Naive B cell (primary cell): ENCODE results near the gene PTPRT. TPM values are rescaled to one million over a fixed set of nuclear protein-coding genes. Genes with fewer than 3 reads are reported as not detected.

ENCODE experiments used
- ATAC-seq, 2 donors: fragments of 150-1000 bp; cut with Tn5 transposase; 2 replicates each; pipeline ENCODE4 v1.10.0; 2021; ENCODE audit warnings: low read depth in 2 of 2, mild to moderate bottlenecking in 2 of 2, moderate library complexity in 2 of 2
- DNase-seq: peaks from one replicate; pipeline ENCODE4 v3.0.0; 2022
- H3K27ac Mint-ChIP-seq, 6 donors: one replicate each; pipeline ENCODE4 v1.8.0; 2020 to 2022; ENCODE audit warnings: mild to moderate bottlenecking in 6 of 6, mixed read lengths in 6 of 6, moderate library complexity in 5 of 6, inconsistent platforms in 2 of 6
- H3K27me3 Mint-ChIP-seq, 3 donors: one replicate each; pipeline ENCODE4 v1.8.0; 2021 to 2022; ENCODE audit warnings: mixed read lengths in 3 of 3, mild to moderate bottlenecking in 1 of 3
- H3K36me3 Mint-ChIP-seq, 2 donors: one replicate each; pipeline ENCODE4 v1.8.0; 2020 to 2022; ENCODE audit warnings: mixed read lengths in 2 of 2, inconsistent platforms in 1 of 2, mild to moderate bottlenecking in 1 of 2
- H3K4me1 Mint-ChIP-seq, 3 donors: one replicate each; pipeline ENCODE4 v1.8.0; 2020 to 2022; ENCODE audit warnings: mixed read lengths in 3 of 3, inconsistent platforms in 1 of 3, mild to moderate bottlenecking in 1 of 3, moderate library complexity in 1 of 3
- H3K4me3 Mint-ChIP-seq, 8 donors: one replicate each; pipeline ENCODE4 v1.8.0; 2020 to 2022; ENCODE audit warnings: mild to moderate bottlenecking in 8 of 8, mixed read lengths in 8 of 8, moderate library complexity in 8 of 8, inconsistent platforms in 2 of 8
- H3K9me3 Mint-ChIP-seq, 7 donors: one replicate each; pipeline ENCODE4 v1.8.0; 2020 to 2022; ENCODE audit warnings: mixed read lengths in 7 of 7, mild to moderate bottlenecking in 5 of 7, inconsistent platforms in 2 of 7, moderate library complexity in 1 of 7
- polyA plus RNA-seq, 6 donors: library from polyadenylated mRNA; unstranded; fragments of 300-500 nt; fragmentation: Illumina TruSeq; gene quantifications; one replicate each; pipeline ENCODE4 v1.2.3, GENCODE V29; 2021; ENCODE audit warnings: low read depth in 6 of 6

The PTPRT gene
- polyA plus RNA-seq, 6 donors from 2014 or later, result not detected

DNA sequence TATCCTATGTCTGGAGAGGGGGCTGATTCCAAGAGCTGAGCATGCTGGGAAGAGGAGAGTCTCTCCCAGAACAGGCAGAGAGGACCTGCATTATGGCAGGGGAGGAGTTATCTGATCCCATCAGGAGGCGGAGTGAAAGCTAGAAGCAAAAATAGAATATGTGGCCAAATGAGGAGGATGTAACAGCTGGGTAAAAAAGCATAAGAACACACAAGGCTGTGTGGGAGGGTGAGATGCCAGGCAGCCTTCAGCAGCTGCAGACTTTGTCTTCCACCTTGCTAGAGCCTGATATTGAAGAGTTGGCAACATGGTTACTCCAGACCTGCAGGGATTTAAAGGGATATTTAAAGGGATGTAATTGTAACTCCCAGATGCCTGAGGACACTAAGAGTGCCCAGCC, 167.1 kb downstream of the PTPRT start:
- peaks cover 0 to 2% (median 1%) of the 10 kb centered on the region in 3 donors for H3K27me3 Mint-ChIP-seq
- DNase-seq (no peak), ATAC-seq (no peak)
- H3K9me3 Mint-ChIP-seq, result peaks cover 0 to 6% (median 0%) of the 10 kb centered on the region in 7 donors
- no peak overlapping the region for H3K4me3 Mint-ChIP-seq
- no peaks in the 10 kb centered on the region for H3K4me1 Mint-ChIP-seq
- H3K27ac Mint-ChIP-seq, result no peak overlapping the region
- H3K36me3 Mint-ChIP-seq, result no peaks in the 10 kb centered on the region

DNA sequence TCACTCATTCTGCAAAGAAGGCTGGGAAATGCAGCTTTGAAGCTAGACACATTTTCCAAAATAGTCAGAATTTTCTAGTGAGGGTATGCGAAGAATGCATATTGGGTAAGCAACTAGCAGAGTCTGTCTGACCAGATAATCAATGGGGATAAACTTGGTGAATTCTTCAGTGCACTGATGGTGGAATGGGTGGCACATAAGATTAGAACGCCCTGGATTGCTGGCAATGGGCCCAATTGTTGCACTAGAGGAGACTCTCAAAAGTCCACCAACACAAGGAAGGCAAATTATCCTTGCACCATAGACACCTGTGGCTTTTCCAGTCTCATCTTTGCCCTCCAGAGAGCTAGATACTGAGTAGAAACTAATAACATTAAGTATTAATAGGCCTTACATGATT, 167.6 kb downstream of the PTPRT start:
- Mint-ChIP-seq H3K27ac (no peak overlapping the region), H3K36me3 (no peaks in the 10 kb centered on the region), H3K4me3 (peak overlapping the region in 1 of 8 donors; percentile 42), H3K4me1 (no peaks in the 10 kb centered on the region), H3K9me3 (peaks cover 0 to 6% (median 0%) of the 10 kb centered on the region in 7 donors), H3K27me3 (peaks cover 3 to 7% (median 5%) of the 10 kb centered on the region in 3 donors)
- no peak for DNase-seq
- ATAC-seq, result no peak

DNA sequence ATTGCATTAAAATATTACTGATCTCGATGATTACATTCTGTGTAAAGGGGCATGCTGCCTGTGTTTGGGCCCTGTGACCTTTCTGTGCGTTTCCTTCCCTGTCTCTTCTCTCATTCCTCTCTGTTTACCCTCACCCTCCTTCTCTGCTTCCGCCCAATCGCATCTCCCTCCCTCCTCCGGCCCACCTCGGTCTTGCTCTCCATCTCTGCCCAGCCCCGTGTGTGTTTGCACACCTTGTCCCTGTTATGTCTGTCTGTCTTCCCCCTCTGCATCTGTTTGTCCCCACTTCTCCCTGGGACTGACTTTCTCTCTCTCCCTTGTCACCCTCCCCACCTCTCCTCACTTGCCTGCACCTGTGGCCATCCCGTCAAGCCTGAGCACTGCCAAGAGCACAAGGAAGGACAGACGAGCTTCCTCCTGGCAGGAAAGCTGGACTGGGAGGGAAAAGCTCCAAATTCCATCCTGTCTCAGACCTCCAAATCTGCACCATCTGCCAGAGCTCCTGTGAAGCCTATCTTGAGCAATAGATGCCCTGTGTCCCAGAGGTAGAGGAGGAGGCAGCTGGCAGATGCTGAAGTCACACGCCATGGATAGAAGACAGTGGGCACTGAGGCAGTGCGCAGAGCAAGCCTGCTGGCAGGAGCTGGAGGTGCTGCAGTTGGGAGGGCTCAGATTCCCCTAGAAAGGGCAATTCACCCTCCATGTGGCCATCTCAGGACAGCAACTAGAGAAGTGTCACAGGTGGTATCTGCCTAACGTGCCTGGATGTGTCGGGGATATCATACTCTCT, 172.3 kb downstream of the PTPRT start:
- H3K9me3 Mint-ChIP-seq, result peaks cover 0 to 5% (median 1%) of the 10 kb centered on the region in 7 donors
- no peaks in the 10 kb centered on the region for H3K4me1 Mint-ChIP-seq
- DNase-seq (no peak), ATAC-seq (no peak)
- H3K27ac Mint-ChIP-seq, result no peak overlapping the region
- no peaks in the 10 kb centered on the region for H3K36me3 Mint-ChIP-seq
- H3K4me3 Mint-ChIP-seq, result no peak overlapping the region
- H3K27me3 Mint-ChIP-seq, result peaks cover 4 to 19% (median 5%) of the 10 kb centered on the region in 3 donors

DNA sequence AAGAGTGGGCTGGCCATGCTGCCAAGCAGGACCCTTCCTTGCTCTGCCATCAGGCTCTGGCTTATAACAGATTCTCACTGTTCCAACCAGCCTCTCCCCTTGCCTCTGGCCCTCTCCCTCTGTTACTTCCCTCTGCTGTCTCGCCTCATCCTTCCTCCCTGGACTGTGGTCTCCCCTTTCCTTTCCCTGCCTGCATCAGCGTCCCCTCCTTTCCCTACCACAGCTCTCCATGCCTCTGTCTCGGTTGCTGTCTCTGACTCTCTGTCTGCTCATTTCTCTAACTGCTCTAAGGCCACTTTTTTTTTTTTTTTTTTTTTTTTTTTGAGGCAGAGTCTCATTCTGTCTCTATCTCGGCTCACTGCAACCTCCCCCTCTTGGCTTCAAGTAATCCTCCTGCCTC, 173.4 kb downstream of the PTPRT start:
- ATAC-seq (no peak), DNase-seq (no peak)
- Mint-ChIP-seq H3K27ac (peak overlapping the region in 2 of 6 donors; percentile 61 to 89), H3K9me3 (peaks cover 0 to 5% (median 1%) of the 10 kb centered on the region in 7 donors), H3K27me3 (peaks cover 4 to 19% (median 5%) of the 10 kb centered on the region in 3 donors), H3K4me3 (no peak overlapping the region), H3K4me1 (no peaks in the 10 kb centered on the region), H3K36me3 (no peaks in the 10 kb centered on the region)

DNA sequence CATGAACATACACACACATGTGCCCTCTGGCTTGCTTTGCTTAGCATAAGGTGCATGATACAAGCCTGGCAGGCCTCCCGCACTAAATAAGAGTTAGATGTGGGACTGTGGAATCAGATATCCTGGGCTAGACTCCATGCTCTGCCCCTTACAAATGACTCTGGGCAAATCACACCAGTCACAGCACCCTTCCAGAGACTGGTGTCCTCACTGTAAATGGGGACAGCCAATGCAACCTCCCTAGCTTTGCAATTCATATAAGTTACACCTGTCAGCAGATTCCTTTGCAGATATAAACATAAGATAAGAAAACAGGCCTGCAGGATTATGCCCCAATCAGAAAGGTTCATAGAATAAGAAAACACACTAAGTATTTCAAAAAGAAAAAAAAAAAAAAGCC, 174.1 kb downstream of the PTPRT start:
- DNase-seq, result no peak
- peaks cover 4 to 19% (median 5%) of the 10 kb centered on the region in 3 donors for H3K27me3 Mint-ChIP-seq

DNA sequence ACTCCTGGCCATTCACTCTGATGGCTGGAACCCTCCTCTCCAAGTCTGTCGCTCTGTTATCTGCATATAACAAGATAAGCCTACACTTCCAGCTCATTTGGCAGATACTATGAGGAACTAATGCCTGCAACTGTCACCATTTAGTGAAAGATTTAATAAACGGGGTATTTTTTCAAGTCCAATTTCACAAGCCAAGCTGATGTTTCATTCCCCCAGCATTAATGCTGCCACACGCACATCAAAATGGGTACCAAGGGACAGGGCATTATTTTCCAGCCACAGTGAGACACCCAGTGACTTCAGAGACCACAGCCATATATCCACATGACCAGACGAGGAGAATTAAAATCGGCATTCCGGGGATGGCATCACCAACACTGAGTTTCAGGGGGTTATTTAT, 175.5 kb downstream of the PTPRT start:
- no peaks in the 10 kb centered on the region for H3K4me1 Mint-ChIP-seq
- peaks cover 0 to 14% (median 3%) of the 10 kb centered on the region in 7 donors for H3K9me3 Mint-ChIP-seq
- DNase-seq (no peak), ATAC-seq (no peak)
- no peaks in the 10 kb centered on the region for H3K36me3 Mint-ChIP-seq
- no peak overlapping the region for H3K4me3 Mint-ChIP-seq
- H3K27ac Mint-ChIP-seq, result no peak overlapping the region
- H3K27me3 Mint-ChIP-seq, result peaks cover 4 to 19% (median 5%) of the 10 kb centered on the region in 3 donors

More for the DNA sequence above, 174.1 kb downstream of the PTPRT start:
- H3K36me3 Mint-ChIP-seq, result no peaks in the 10 kb centered on the region
- H3K4me3 Mint-ChIP-seq, result no peak overlapping the region
- no peaks in the 10 kb centered on the region for H3K4me1 Mint-ChIP-seq
- no peak for ATAC-seq
- H3K9me3 Mint-ChIP-seq, result peaks cover 0 to 5% (median 1%) of the 10 kb centered on the region in 7 donors
- H3K27ac Mint-ChIP-seq, result no peak overlapping the region

DNA sequence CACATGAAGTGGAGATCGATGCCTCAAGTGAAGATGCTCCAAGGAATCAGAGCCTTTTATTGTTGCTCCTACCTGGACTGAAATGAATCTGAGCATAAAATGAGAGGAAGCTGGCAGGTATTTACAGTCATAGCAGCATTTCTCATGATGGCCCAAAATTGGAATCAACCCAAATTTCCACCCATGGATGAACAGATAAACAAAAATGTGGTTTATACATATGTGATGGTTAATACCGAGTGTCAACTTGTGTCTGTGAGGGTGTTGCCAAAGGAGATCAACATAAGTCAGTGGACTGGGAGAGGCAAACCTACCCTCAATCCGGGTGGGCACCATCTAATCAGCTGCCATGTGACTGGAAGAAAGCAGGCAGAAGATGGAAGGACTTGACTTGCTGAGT, 178.2 kb downstream of the PTPRT start:
- Mint-ChIP-seq H3K27ac (no peak overlapping the region), H3K4me3 (no peak overlapping the region), H3K4me1 (no peaks in the 10 kb centered on the region), H3K27me3 (peaks cover 0 to 6% (median 0%) of the 10 kb centered on the region in 3 donors), H3K9me3 (peaks cover 0 to 17% (median 6%) of the 10 kb centered on the region in 7 donors), H3K36me3 (no peaks in the 10 kb centered on the region)
- no peak for ATAC-seq
- no peak for DNase-seq

DNA sequence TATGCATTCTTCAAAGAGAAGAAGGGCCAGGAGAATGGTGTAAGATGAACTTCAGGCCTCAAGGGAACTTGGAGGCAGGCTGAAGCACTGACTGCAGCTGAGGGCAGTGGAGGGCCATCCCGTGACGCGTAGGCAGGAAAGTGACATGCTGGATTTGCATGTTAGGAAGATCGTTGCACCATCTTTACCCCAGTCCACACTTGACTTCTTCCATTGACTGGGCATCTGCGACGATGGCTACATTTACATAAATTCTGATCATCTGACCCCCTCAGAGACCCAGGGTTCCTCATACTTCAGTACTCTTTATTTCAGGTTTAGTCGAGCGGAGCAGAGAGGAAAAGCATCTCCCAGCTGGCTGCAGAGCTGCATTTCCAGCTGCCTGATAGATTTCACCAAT, 180.2 kb downstream of the PTPRT start:
- Mint-ChIP-seq H3K4me3 (peak overlapping the region in 1 of 8 donors; percentile 54), H3K27me3 (no peaks in the 10 kb centered on the region), H3K4me1 (no peaks in the 10 kb centered on the region), H3K27ac (no peak overlapping the region), H3K36me3 (no peaks in the 10 kb centered on the region), H3K9me3 (peaks cover 0 to 17% (median 4%) of the 10 kb centered on the region in 7 donors)
- DNase-seq (no peak), ATAC-seq (no peak)

DNA sequence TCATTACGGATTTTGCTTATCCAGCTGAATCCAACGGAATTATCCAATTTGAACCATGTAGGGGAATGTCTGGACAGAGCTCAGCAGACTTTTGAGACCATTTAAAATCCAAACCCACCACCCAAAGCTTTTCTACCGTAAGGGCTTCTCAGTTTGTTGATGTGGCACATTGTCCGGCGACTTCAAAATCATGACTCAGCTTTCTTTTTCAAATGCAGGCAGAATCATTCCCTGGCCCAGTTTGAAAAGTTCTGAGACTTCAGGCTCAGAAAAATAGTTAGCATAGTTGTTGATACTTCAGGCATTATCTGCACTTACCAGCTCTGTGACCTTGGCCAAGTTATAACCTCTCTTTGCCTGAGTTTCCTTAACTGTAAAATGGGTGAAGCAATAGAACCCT, 182.2 kb downstream of the PTPRT start:
- Mint-ChIP-seq H3K9me3 (peaks cover 0 to 17% (median 5%) of the 10 kb centered on the region in 7 donors), H3K27ac (no peak overlapping the region), H3K4me3 (no peak overlapping the region), H3K27me3 (no peaks in the 10 kb centered on the region), H3K4me1 (no peaks in the 10 kb centered on the region), H3K36me3 (no peaks in the 10 kb centered on the region)
- ATAC-seq (no peak), DNase-seq (no peak)

DNA sequence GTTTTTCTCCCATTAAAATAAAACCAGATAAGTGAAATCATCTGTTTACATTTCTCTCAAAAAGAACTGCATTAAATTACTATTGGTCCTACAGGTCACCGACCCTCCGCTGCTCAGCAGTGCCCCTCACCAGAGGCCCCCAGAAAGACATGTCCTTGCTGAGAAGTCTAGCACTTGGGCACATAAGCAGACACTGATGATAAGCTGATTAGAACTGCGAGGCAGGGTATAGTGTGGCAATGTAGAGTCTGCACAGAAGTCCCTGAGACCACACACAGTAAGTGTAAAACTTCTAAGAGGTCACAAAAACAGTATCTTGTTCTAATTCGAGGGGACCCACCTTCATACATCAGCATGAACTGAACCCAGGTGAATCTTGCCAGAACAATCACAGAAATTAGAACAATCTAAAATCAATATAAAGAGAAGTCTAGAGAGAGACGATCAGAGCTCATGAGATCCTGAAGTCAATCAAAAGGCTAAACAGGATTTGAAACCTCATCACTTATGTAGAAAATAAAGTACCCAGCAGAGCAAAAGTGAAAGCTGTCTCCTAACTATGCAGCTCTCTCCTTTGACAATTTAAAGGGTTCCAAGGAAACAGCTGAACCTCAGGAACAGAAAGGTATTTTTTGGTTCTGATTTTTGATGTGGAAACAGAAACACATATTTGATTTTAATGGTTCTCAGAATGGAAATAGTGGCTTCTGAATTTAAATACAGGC, 182.9 kb downstream of the PTPRT start:
- Mint-ChIP-seq H3K4me1 (no peaks in the 10 kb centered on the region), H3K36me3 (no peaks in the 10 kb centered on the region), H3K27ac (no peak overlapping the region), H3K9me3 (peaks cover 0 to 17% (median 5%) of the 10 kb centered on the region in 7 donors), H3K4me3 (no peak overlapping the region), H3K27me3 (no peaks in the 10 kb centered on the region)
- DNase-seq (no peak), ATAC-seq (no peak)

DNA sequence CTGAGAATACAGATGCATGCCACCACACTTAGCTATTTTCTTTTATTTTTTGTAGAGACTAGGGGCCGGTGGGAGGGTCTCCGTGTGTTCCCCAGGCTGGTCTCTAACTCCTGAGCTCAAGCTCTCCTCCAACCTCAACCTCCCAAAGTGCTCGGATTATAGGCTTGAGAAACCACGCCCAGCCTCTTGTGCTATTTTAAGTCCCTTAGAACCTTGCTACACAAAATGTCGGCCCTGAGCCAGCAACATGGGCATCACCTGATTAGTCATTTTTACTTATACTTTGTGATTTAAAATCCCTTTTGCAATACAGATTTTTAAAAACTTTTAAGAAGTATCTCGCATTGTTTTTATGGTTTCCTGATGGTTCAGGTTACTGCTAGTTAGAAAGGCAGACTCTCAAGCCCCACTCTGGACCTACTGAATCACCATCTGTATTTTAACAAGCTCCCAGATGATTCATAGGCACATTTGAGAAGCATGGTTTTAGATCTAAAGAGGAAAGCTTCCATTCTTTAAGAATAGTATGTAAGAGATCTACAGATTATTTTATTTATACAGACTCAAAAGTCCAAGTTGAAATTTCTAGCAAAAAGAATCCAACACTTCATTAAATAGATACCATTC, 186.3 kb downstream of the PTPRT start:
- Mint-ChIP-seq H3K27ac (no peak overlapping the region), H3K4me1 (no peaks in the 10 kb centered on the region), H3K27me3 (no peaks in the 10 kb centered on the region), H3K36me3 (no peaks in the 10 kb centered on the region), H3K9me3 (peaks cover 0 to 3% (median 0%) of the 10 kb centered on the region in 7 donors), H3K4me3 (no peak overlapping the region)
- ATAC-seq, result no peak
- no peak for DNase-seq

DNA sequence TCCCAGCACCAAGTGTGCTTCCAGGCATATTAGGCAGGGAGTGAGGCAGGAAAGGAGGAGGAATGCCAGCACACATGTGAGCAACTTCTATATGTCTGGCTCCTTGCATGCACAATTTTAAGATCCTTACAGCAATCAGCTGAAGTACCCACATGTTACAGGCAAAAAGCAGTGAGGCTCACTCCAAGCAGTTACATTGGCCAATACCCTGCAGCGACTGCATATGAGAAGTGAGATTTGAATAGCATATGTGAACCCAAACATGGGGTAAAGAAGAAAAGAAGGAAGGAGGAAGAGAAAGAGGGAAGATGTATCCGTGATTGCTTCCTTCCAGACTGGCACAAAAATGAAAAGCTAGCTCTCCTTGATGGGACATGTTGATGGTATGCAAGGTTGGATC, 193.6 kb downstream of the PTPRT start:
- no peaks in the 10 kb centered on the region for H3K4me1 Mint-ChIP-seq

DNA sequence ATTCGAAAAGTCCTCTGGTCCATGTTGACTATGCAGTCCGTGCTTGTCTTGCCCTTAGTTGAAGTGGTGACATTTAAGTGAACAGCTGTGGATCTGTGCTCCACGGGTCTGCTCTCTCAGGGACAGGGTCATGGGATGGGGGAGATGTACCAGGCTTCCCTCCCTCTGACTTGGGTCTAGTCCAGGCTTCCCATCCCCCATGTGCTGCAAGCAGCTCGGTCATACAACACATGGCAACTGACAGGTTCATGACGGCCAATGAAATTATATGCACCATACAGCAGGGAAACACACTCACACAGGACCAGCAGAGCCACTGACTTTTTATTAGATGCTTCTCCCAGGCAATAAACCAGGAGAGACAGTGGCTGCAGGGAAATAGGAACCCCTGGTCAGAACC, 201.4 kb downstream of the PTPRT start:
- Mint-ChIP-seq H3K9me3 (peaks cover 0 to 9% (median 0%) of the 10 kb centered on the region in 7 donors), H3K27me3 (no peaks in the 10 kb centered on the region), H3K4me3 (no peak overlapping the region), H3K36me3 (peaks cover 0 to 7% of the 10 kb centered on the region in 2 donors), H3K27ac (no peak overlapping the region), H3K4me1 (no peaks in the 10 kb centered on the region)
- DNase-seq (no peak), ATAC-seq (no peak)

More for the DNA sequence above, 193.6 kb downstream of the PTPRT start:
- Mint-ChIP-seq H3K36me3 (no peaks in the 10 kb centered on the region), H3K27ac (no peak overlapping the region), H3K4me3 (no peak overlapping the region), H3K9me3 (peaks cover 0 to 10% (median 3%) of the 10 kb centered on the region in 7 donors), H3K27me3 (peaks cover 0 to 3% (median 0%) of the 10 kb centered on the region in 3 donors)
- no peak for ATAC-seq
- DNase-seq, result no peak
